Neural cell (in vitro differentiated cells): ENCODE data around the gene INPPL1. TPM values are rescaled to one million over a fixed set of nuclear protein-coding genes. Genes with fewer than 3 reads are reported as not detected.

ENCODE experiments used
- H2AFZ ChIP-seq: fragments of 200-600, 300-800 bp; sonication (generic), shearing (Covaris generic); 2 replicates; pipeline ENCODE4 v1.6.0; 2014; ENCODE audit warnings: low read depth, mild to moderate bottlenecking, antibody characterized with exemption, low read length, moderate library complexity
- H3F3A ChIP-seq: fragments of 200-600 bp; shearing (Covaris generic); 2 replicates; pipeline ENCODE4 v1.6.1; 2016; ENCODE audit warnings: mild to moderate bottlenecking, moderate library complexity, mixed read lengths, antibody characterized with exemption, low read length; ENCODE audit not compliant: insufficient read depth, poor library complexity, severe bottlenecking
- H3K27ac ChIP-seq: fragments of 200-600, 300-800 bp; sonication (generic), shearing (Covaris generic); 2 replicates; pipeline ENCODE4 v1.5.1; 2014; ENCODE audit warnings: mild to moderate bottlenecking, low read length, moderate library complexity
- H3K27me3 ChIP-seq: fragments of 300-800, 200-600 bp; sonication (generic), shearing (Covaris generic); 2 replicates; pipeline ENCODE4 v1.6.0; 2014; ENCODE audit warnings: mild to moderate bottlenecking, low read depth, low read length, moderate library complexity; ENCODE audit not compliant: insufficient read depth
- H3K36me3 ChIP-seq: fragments of 300-800, 200-600 bp; sonication (generic), shearing (Covaris generic); 2 replicates; pipeline ENCODE4 v1.5.1; 2014; ENCODE audit warnings: mild to moderate bottlenecking, antibody characterized with exemption, low read length, moderate library complexity; ENCODE audit not compliant: insufficient read depth
- H3K4me2 ChIP-seq: fragments of 300-800, 200-600 bp; sonication (generic), shearing (Covaris generic); 2 replicates; pipeline ENCODE4 v1.6.0; 2014; ENCODE audit warnings: mild to moderate bottlenecking, low read length
- H3K4me3 ChIP-seq: fragments of 300-800, 200-600 bp; sonication (generic), shearing (Covaris generic); 2 replicates; pipeline ENCODE4 v1.5.1; 2014; ENCODE audit warnings: mild to moderate bottlenecking, low read length, moderate library complexity
- H3K79me2 ChIP-seq: fragments of 200-600 bp; shearing (Covaris generic); replicated peaks from 2 replicates; pipeline ENCODE4 v1.6.0; 2014; ENCODE audit warnings: mild to moderate bottlenecking, low read length, moderate library complexity; ENCODE audit not compliant: insufficient read depth
- H3K9ac ChIP-seq: fragments of 300-800, 200-600 bp; sonication (generic), shearing (Covaris generic); 2 replicates; pipeline ENCODE4 v1.6.1; 2016; ENCODE audit warnings: mild to moderate bottlenecking, low read length, mixed read lengths
- H3K9me2 ChIP-seq: fragments of 200-600 bp; shearing (Covaris generic); 2 replicates; pipeline ENCODE4 v1.6.1; 2016; ENCODE audit warnings: mild to moderate bottlenecking, low read length, mixed read lengths; ENCODE audit not compliant: insufficient read depth
- H3K9me3 ChIP-seq: fragments of 200-600, 300-800 bp; sonication (generic), shearing (Covaris generic); 2 replicates; pipeline ENCODE4 v1.6.1; 2016; ENCODE audit warnings: mild to moderate bottlenecking, mixed run types, low read length, moderate library complexity, mixed read lengths
- H4K20me1 ChIP-seq: fragments of 200-600 bp; shearing (Covaris generic); 2 replicates; pipeline ENCODE4 v1.6.1; 2016; ENCODE audit warnings: mild to moderate bottlenecking, mixed run types; ENCODE audit not compliant: insufficient read depth
- CTCF ChIP-seq: fragments of 450-650 bp; IDR thresholded peaks from 2 replicates; pipeline ENCODE4 v1.5.1; 2014; ENCODE audit warnings: antibody characterized with exemption, mild to moderate bottlenecking, moderate library complexity; ENCODE audit not compliant: poor library complexity, severe bottlenecking
- EP300 ChIP-seq: fragments of 450-650 bp; conservative IDR thresholded peaks from 2 replicates; pipeline ENCODE4 v1.6.1; 2014; ENCODE audit warnings: antibody characterized with exemption, mild to moderate bottlenecking, moderate library complexity; ENCODE audit not compliant: poor library complexity, severe bottlenecking
- EZH2 ChIP-seq: fragments of 200-600, 300-800 bp; shearing (Covaris generic), sonication (generic); IDR thresholded peaks from 2 replicates; pipeline ENCODE4 v1.6.1; 2014; ENCODE audit warnings: antibody characterized with exemption, low read length, borderline replicate concordance, mild to moderate bottlenecking; ENCODE audit not compliant: insufficient read depth, poor library complexity, severe bottlenecking
- MXI1 ChIP-seq: fragments of 450-650 bp; conservative IDR thresholded peaks from 2 replicates; pipeline ENCODE4 v1.6.1; 2014; ENCODE audit warnings: antibody characterized with exemption, mild to moderate bottlenecking; ENCODE audit not compliant: poor library complexity, severe bottlenecking
- RAD21 ChIP-seq: fragments of 450-650 bp; conservative IDR thresholded peaks from 2 replicates; pipeline ENCODE4 v1.6.1; 2014; ENCODE audit warnings: antibody characterized with exemption, mild to moderate bottlenecking, moderate library complexity
- REST ChIP-seq: IDR thresholded peaks from 2 replicates; pipeline ENCODE4 v1.6.1; 2012; ENCODE audit warnings: borderline replicate concordance
- SMC3 ChIP-seq: fragments of 450-650 bp; conservative IDR thresholded peaks from 2 replicates; pipeline ENCODE4 v1.6.1; 2014; ENCODE audit warnings: antibody characterized with exemption, mild to moderate bottlenecking, moderate library complexity; ENCODE audit not compliant: poor library complexity
- TAF1 ChIP-seq: IDR thresholded peaks from 2 replicates; pipeline ENCODE4 v1.6.1; 2012; ENCODE audit warnings: low read depth
- polyA plus RNA-seq: library from polyadenylated mRNA; depleted of rRNA; stranded (reverse); fragments of >200 nt; gene quantifications from 2 replicates; pipeline ENCODE4 v1.2.3, GENCODE V29; 2014

INPPL1 gene
- polyA plus RNA-seq, 1 donor from 2014 or later: 2.0 TPM

GRCh38 chr11:72222907-72223614, 1.5 kb upstream of the INPPL1 start:
- Histone ChIP-seq H3K27ac (no peak overlapping the region), H3K4me3 (peak overlapping the region; percentile 70), H3K27me3 (peaks cover 34% of the 10 kb centered on the region), H4K20me1 (no peaks in the 10 kb centered on the region), H3K9me3 (no peaks in the 10 kb centered on the region), H3K9ac (peak overlapping the region; percentile 36), H3K36me3 (no peaks in the 10 kb centered on the region), H2AFZ (no peak overlapping the region), H3K4me2 (no peak overlapping the region), H3K9me2 (no peaks in the 10 kb centered on the region), H3F3A (no peaks in the 10 kb centered on the region), H3K79me2 (peaks cover 13% of the 10 kb centered on the region)
- TF ChIP-seq EZH2: no peak
- TF ChIP-seq SMC3: no peak
- no peak for TF ChIP-seq EP300
- TF ChIP-seq TAF1: no peak

- Histone ChIP-seq H3K79me2 (peaks cover 13% of the 10 kb centered on the region), H3K36me3 (no peaks in the 10 kb centered on the region), H3K27me3 (peaks cover 34% of the 10 kb centered on the region), H3K9me3 (no peaks in the 10 kb centered on the region), H3K9me2 (no peaks in the 10 kb centered on the region), H4K20me1 (no peaks in the 10 kb centered on the region), H3K4me3 (peak overlapping the region; percentile 70), H3K27ac (no peak overlapping the region), H3K4me2 (no peak overlapping the region), H3K9ac (peak overlapping the region; percentile 36), H3F3A (no peaks in the 10 kb centered on the region), H2AFZ (no peak overlapping the region)
- TF ChIP-seq REST (no peak), RAD21 (no peak), MXI1 (no peak), EZH2 (no peak), CTCF (no peak), SMC3 (no peak)
Observed at GRCh38 chr11:72223615-72224563, 678 bp upstream of the INPPL1 start.
